ENCODE measurements around the gene FGF14.

DNA sequence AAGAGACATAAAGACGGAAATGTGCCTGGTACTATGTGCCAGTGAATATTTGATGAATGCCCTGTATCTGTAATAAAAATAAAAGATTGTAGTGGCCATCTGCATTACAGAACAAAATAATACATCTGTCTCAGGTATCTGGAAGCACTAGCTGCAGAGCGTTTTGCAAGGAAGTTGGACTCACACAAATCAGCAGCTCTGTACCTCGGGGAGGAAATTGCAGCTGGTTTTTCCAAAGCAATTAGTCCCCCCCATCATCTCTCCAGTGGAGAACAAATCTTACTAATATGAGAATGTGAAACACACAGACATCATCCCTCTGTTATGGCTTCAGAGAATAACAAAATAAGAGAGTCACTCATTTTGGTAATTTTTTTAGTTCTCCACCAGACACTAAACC is 704.1 kb downstream of the FGF14 start:
- TF ChIP-seq, protein P1, sequence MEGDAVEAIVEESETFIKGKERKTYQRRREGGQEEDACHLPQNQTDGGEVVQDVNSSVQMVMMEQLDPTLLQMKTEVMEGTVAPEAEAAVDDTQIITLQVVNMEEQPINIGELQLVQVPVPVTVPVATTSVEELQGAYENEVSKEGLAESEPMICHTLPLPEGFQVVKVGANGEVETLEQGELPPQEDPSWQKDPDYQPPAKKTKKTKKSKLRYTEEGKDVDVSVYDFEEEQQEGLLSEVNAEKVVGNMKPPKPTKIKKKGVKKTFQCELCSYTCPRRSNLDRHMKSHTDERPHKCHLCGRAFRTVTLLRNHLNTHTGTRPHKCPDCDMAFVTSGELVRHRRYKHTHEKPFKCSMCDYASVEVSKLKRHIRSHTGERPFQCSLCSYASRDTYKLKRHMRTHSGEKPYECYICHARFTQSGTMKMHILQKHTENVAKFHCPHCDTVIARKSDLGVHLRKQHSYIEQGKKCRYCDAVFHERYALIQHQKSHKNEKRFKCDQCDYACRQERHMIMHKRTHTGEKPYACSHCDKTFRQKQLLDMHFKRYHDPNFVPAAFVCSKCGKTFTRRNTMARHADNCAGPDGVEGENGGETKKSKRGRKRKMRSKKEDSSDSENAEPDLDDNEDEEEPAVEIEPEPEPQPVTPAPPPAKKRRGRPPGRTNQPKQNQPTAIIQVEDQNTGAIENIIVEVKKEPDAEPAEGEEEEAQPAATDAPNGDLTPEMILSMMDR (conservative IDR thresholded peaks at IDR 0.05; ENCODE audit: low read depth, low read length) = no peak
- no peak for TF ChIP-seq EZH2 (IDR thresholded peaks at IDR 0.05; ENCODE audit: low read length, unreplicated experiment)

Measured in PC-3 (cell line).